SK-N-SH treated with all-trans-retinoic acid at 6 μM for 48 hours (cell line): ENCODE data around the gene LAD1.

Experiments
- ATAC-seq: fragments of 200-7000 bp; cut with Tn5 transposase; 3 replicates; pipeline ENCODE4 v1.9.1; 2020; ENCODE audit warnings: mild to moderate bottlenecking, moderate library complexity
- BACH2 ChIP-seq: fragments of 250-450 bp; sonication (Bioruptor Pico); IDR thresholded peaks from 2 replicates; pipeline ENCODE4 v1.9.0; 2021; ENCODE audit warnings: mild to moderate bottlenecking, borderline replicate concordance
- CSDC2 ChIP-seq: fragments of 250-450 bp; sonication (Bioruptor Pico); IDR thresholded peaks from 2 replicates; pipeline ENCODE4 v1.5.0; 2020; ENCODE audit warnings: mild to moderate bottlenecking, moderate library complexity
- GLIS3 ChIP-seq: fragments of 250-450 bp; sonication (Bioruptor Pico); IDR thresholded peaks from 2 replicates; pipeline ENCODE4 v1.5.0; 2020; ENCODE audit warnings: mild to moderate bottlenecking, moderate library complexity
- ISL1 ChIP-seq: fragments of 250-450 bp; sonication (Bioruptor Pico); IDR thresholded peaks from 2 replicates; pipeline ENCODE4 v2.1.2; 2022; ENCODE audit warnings: mild to moderate bottlenecking, moderate library complexity
- OSR1 ChIP-seq: fragments of 250-450 bp; sonication (Bioruptor Pico); IDR thresholded peaks from 2 replicates; pipeline ENCODE4 v1.8.0; 2022; ENCODE audit warnings: moderate library complexity, mild to moderate bottlenecking, inconsistent platforms
- PPARA ChIP-seq: fragments of 250-450 bp; sonication (Bioruptor Pico); IDR thresholded peaks from 2 replicates; pipeline ENCODE4 v1.5.0; 2020; ENCODE audit warnings: mild to moderate bottlenecking, borderline replicate concordance
- RARB ChIP-seq: fragments of 250-450 bp; sonication (Bioruptor Pico); IDR thresholded peaks from 2 replicates; pipeline ENCODE4 v1.8.0; 2021; ENCODE audit warnings: mild to moderate bottlenecking, moderate library complexity
- TCF4 ChIP-seq: fragments of 250-450 bp; sonication (Bioruptor Pico); IDR thresholded peaks from 2 replicates; pipeline ENCODE4 v1.8.0; 2021; ENCODE audit warnings: mild to moderate bottlenecking, moderate library complexity, borderline replicate concordance
- TOX ChIP-seq: fragments of 250-450 bp; sonication (Bioruptor Pico); IDR thresholded peaks from 2 replicates; pipeline ENCODE4 v1.8.0; 2021; ENCODE audit warnings: mild to moderate bottlenecking, moderate library complexity, borderline replicate concordance
- ZFP3 ChIP-seq: fragments of 250-450 bp; sonication (Bioruptor Pico); IDR thresholded peaks from 2 replicates; pipeline ENCODE4 v1.5.0; 2020; ENCODE audit warnings: mild to moderate bottlenecking, moderate library complexity
- ZFP30 ChIP-seq: fragments of 450-650 bp; formaldehyde crosslinking; IDR thresholded peaks from 2 replicates; pipeline ENCODE4 v1.5.0; 2022; ENCODE audit warnings: mild to moderate bottlenecking, moderate library complexity
- ZNF565 ChIP-seq: fragments of 450-650 bp; formaldehyde crosslinking; conservative IDR thresholded peaks from 2 replicates; pipeline ENCODE4 v1.5.0; 2020; ENCODE audit warnings: low read depth, mild to moderate bottlenecking, moderate library complexity
- ZNF70 ChIP-seq: fragments of 450-650 bp; formaldehyde crosslinking; IDR thresholded peaks from 2 replicates; pipeline ENCODE4 v1.5.0; 2020; ENCODE audit warnings: mild to moderate bottlenecking, moderate library complexity
- ZNF8 ChIP-seq: fragments of 450-650 bp; formaldehyde crosslinking; IDR thresholded peaks from 2 replicates; pipeline ENCODE4 v1.5.0; 2020; ENCODE audit warnings: mild to moderate bottlenecking, moderate library complexity
- TF ChIP-seq, protein P1 (sequence below): fragments of 250-450 bp; sonication (Bioruptor Pico); IDR thresholded peaks from 2 replicates; pipeline ENCODE4 v1.8.0; 2021; ENCODE audit warnings: low read depth, mild to moderate bottlenecking, moderate library complexity, borderline replicate concordance
- TF ChIP-seq, protein P2 (sequence below): fragments of 250-450 bp; sonication (Bioruptor Pico); IDR thresholded peaks from 2 replicates; pipeline ENCODE4 v1.5.1; 2021; ENCODE audit warnings: mild to moderate bottlenecking, moderate library complexity
- TF ChIP-seq, protein P3 (sequence below): fragments of 250-450 bp; sonication (Bioruptor Pico); IDR thresholded peaks from 2 replicates; pipeline ENCODE4 v1.5.1; 2020; ENCODE audit warnings: low read depth, mild to moderate bottlenecking, moderate library complexity
- TF ChIP-seq, protein P4 (sequence below): fragments of 250-450 bp; sonication (Bioruptor Pico); IDR thresholded peaks from 2 replicates; pipeline ENCODE4 v1.8.0; 2020; ENCODE audit warnings: mild to moderate bottlenecking, moderate library complexity, borderline replicate concordance
- TF ChIP-seq, protein P5 (sequence below): fragments of 250-450 bp; sonication (Bioruptor Pico); IDR thresholded peaks from 2 replicates; pipeline ENCODE4 v1.5.0; 2020; ENCODE audit warnings: mild to moderate bottlenecking, moderate library complexity

Gene LAD1

DNA sequence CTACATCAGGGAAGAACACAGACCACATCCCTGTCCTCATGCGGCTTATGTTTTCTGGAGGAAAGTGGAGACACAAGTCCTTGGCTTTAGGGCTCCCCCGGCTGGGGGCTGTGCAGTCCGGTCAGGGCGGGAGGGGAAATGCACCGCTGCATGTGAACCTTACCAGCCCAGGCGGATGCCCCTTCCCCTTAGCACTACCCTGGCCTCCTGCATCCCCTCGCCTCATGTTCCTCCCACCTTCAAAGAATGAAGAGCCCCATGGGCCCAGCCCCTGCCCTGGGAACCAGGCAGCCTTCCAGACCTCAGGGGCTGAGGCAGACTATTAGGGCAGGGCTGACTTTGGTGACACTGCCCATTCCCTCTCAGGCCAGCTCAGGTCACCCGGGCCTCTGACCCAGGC, 67.1 kb downstream of the LAD1 start:
- TF ChIP-seq ZFP3 (CRISPR knock-in tag): no peak
- TF ChIP-seq TCF4 (CRISPR knock-in tag): no peak
- TF ChIP-seq ISL1 (CRISPR knock-in tag): no peak
- TF ChIP-seq, protein P1, sequence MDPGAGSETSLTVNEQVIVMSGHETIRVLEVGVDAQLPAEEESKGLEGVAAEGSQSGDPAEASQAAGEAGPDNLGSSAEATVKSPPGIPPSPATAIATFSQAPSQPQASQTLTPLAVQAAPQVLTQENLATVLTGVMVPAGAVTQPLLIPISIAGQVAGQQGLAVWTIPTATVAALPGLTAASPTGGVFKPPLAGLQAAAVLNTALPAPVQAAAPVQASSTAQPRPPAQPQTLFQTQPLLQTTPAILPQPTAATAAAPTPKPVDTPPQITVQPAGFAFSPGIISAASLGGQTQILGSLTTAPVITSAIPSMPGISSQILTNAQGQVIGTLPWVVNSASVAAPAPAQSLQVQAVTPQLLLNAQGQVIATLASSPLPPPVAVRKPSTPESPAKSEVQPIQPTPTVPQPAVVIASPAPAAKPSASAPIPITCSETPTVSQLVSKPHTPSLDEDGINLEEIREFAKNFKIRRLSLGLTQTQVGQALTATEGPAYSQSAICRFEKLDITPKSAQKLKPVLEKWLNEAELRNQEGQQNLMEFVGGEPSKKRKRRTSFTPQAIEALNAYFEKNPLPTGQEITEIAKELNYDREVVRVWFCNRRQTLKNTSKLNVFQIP (CRISPR knock-in tag): no peak
- TF ChIP-seq CSDC2 (CRISPR knock-in tag): no peak
- TF ChIP-seq PPARA (CRISPR knock-in tag): no peak
- no peak for TF ChIP-seq RARB (CRISPR knock-in tag)
- TF ChIP-seq, protein P2, sequence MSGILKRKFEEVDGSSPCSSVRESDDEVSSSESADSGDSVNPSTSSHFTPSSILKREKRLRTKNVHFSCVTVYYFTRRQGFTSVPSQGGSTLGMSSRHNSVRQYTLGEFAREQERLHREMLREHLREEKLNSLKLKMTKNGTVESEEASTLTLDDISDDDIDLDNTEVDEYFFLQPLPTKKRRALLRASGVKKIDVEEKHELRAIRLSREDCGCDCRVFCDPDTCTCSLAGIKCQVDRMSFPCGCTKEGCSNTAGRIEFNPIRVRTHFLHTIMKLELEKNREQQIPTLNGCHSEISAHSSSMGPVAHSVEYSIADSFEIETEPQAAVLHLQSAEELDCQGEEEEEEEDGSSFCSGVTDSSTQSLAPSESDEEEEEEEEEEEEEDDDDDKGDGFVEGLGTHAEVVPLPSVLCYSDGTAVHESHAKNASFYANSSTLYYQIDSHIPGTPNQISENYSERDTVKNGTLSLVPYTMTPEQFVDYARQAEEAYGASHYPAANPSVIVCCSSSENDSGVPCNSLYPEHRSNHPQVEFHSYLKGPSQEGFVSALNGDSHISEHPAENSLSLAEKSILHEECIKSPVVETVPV (CRISPR knock-in tag): no peak
- TF ChIP-seq, protein P3, sequence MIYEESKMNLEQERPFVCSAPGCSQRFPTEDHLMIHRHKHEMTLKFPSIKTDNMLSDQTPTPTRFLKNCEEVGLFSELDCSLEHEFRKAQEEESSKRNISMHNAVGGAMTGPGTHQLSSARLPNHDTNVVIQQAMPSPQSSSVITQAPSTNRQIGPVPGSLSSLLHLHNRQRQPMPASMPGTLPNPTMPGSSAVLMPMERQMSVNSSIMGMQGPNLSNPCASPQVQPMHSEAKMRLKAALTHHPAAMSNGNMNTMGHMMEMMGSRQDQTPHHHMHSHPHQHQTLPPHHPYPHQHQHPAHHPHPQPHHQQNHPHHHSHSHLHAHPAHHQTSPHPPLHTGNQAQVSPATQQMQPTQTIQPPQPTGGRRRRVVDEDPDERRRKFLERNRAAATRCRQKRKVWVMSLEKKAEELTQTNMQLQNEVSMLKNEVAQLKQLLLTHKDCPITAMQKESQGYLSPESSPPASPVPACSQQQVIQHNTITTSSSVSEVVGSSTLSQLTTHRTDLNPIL: no peak
- ATAC-seq: no peak

DNA sequence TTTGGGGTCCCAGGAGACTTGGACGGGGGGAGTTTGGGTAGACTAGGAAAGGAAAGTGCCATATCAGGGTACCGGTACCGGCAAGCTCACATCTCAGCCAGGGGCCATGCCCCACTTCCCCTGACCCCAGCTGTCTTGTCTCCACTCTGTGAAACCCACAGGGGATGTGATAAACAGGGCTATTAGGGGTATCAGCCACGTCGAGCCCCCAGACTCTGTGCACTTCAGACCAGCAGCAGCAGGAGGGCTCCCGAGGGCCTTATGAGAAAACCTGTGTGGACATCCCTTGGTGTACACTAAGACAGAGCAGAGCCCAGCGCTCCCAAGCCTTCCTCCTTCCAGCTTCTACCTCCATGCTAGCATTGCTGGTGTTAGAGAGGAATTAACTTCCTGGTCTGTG, 68.0 kb downstream of the LAD1 start:
- no peak for ATAC-seq
- TF ChIP-seq, protein P3: no peak
- TF ChIP-seq ZFP30 (CRISPR knock-in tag) (no peak), ZNF8 (CRISPR knock-in tag) (no peak), TOX (no peak), OSR1 (CRISPR knock-in tag) (no peak), ZNF70 (CRISPR knock-in tag) (no peak), BACH2 (CRISPR knock-in tag) (no peak), GLIS3 (no peak), ZNF565 (CRISPR knock-in tag) (no peak), PPARA (CRISPR knock-in tag) (no peak)
- TF ChIP-seq, protein P2 (CRISPR knock-in tag): no peak
- TF ChIP-seq, protein P4, sequence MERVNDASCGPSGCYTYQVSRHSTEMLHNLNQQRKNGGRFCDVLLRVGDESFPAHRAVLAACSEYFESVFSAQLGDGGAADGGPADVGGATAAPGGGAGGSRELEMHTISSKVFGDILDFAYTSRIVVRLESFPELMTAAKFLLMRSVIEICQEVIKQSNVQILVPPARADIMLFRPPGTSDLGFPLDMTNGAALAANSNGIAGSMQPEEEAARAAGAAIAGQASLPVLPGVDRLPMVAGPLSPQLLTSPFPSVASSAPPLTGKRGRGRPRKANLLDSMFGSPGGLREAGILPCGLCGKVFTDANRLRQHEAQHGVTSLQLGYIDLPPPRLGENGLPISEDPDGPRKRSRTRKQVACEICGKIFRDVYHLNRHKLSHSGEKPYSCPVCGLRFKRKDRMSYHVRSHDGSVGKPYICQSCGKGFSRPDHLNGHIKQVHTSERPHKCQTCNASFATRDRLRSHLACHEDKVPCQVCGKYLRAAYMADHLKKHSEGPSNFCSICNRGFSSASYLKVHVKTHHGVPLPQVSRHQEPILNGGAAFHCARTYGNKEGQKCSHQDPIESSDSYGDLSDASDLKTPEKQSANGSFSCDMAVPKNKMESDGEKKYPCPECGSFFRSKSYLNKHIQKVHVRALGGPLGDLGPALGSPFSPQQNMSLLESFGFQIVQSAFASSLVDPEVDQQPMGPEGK (CRISPR knock-in tag): no peak
- TF ChIP-seq, protein P1 (CRISPR knock-in tag): no peak
- TF ChIP-seq, protein P5, sequence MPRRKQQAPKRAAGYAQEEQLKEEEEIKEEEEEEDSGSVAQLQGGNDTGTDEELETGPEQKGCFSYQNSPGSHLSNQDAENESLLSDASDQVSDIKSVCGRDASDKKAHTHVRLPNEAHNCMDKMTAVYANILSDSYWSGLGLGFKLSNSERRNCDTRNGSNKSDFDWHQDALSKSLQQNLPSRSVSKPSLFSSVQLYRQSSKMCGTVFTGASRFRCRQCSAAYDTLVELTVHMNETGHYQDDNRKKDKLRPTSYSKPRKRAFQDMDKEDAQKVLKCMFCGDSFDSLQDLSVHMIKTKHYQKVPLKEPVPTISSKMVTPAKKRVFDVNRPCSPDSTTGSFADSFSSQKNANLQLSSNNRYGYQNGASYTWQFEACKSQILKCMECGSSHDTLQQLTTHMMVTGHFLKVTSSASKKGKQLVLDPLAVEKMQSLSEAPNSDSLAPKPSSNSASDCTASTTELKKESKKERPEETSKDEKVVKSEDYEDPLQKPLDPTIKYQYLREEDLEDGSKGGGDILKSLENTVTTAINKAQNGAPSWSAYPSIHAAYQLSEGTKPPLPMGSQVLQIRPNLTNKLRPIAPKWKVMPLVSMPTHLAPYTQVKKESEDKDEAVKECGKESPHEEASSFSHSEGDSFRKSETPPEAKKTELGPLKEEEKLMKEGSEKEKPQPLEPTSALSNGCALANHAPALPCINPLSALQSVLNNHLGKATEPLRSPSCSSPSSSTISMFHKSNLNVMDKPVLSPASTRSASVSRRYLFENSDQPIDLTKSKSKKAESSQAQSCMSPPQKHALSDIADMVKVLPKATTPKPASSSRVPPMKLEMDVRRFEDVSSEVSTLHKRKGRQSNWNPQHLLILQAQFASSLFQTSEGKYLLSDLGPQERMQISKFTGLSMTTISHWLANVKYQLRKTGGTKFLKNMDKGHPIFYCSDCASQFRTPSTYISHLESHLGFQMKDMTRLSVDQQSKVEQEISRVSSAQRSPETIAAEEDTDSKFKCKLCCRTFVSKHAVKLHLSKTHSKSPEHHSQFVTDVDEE (CRISPR knock-in tag): no peak
- TF ChIP-seq, all 23 proteins: peak for 0
